Esophagus squamous epithelium (tissue), 4 donors: ENCODE measurements around the gene SLC9A7.

Source experiments
- POLR2A ChIP-seq, 4 donors: fragments of 450-650 bp; IDR thresholded peaks; one replicate each; pipeline ENCODE4 v1.6.1; 2017; ENCODE audit warnings: antibody characterized with exemption in 4 of 4, mild to moderate bottlenecking in 4 of 4, moderate library complexity in 3 of 4
- TF ChIP-seq, protein P1 (sequence below), 6 experiments: fragments of 450-650 bp in 4 of 6; fragments of 200-600 bp in 2 of 6; sonication (generic) in 2 of 6; IDR thresholded peaks; one replicate each; pipeline ENCODE4 v1.5.1; 2016 to 2019; ENCODE audit warnings: antibody characterized with exemption in 6 of 6, mild to moderate bottlenecking in 4 of 6, moderate library complexity in 4 of 6

DNA sequence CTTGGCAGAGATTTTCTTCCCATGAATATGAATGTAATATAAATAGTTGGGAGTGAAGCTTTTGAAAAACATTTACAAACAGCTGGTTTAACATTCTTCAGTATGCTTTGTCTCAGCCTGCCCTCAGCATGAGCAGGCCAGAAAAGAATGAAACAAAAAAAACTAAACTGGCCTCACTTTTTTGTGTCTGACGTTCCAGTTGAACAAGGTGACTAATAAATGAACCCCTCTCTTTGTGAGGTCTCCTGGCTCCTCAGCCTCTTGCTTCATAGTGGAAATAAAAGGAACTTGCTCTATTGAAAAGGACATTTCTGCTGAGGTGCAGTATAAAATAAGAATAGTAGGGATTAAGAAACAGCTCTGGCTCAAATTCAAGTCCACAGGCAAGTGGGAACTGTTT, 176.0 kb downstream of the SLC9A7 start:
- TF ChIP-seq, protein P1, sequence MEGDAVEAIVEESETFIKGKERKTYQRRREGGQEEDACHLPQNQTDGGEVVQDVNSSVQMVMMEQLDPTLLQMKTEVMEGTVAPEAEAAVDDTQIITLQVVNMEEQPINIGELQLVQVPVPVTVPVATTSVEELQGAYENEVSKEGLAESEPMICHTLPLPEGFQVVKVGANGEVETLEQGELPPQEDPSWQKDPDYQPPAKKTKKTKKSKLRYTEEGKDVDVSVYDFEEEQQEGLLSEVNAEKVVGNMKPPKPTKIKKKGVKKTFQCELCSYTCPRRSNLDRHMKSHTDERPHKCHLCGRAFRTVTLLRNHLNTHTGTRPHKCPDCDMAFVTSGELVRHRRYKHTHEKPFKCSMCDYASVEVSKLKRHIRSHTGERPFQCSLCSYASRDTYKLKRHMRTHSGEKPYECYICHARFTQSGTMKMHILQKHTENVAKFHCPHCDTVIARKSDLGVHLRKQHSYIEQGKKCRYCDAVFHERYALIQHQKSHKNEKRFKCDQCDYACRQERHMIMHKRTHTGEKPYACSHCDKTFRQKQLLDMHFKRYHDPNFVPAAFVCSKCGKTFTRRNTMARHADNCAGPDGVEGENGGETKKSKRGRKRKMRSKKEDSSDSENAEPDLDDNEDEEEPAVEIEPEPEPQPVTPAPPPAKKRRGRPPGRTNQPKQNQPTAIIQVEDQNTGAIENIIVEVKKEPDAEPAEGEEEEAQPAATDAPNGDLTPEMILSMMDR (IDR thresholded peaks at IDR 0.05) = no peak
- TF ChIP-seq POLR2A (IDR thresholded peaks at IDR 0.05) = no peak
